GM21447 (cell line): ENCODE data around the gene RREB1.

Experiments used
- ATAC-seq: cut with Tn5 transposase; IDR thresholded peaks from one replicate; pipeline ENCODE4 v1.9.1; 2021; ENCODE audit not compliant: unreplicated experiment

Gene RREB1

DNA sequence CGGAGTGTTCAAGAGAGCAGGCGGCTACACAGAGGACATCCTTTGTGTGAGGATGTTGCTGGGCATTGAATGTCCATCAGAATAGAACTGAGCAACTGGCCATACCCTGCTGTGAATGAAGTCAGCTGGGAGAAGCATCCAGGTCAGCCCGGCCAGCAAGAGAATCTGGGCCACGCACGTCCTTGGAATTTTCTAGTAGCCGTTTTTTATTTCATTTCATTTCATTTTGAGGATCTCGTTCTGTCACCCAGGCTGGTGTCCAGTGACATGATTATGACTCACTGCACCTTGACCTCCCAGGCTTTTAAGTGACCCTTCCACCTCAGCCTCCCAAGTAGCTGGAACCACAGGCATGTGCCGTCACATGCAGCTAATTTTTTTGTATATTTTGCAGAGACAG, 107.4 kb downstream of the RREB1 start:
- no peak for ATAC-seq

DNA sequence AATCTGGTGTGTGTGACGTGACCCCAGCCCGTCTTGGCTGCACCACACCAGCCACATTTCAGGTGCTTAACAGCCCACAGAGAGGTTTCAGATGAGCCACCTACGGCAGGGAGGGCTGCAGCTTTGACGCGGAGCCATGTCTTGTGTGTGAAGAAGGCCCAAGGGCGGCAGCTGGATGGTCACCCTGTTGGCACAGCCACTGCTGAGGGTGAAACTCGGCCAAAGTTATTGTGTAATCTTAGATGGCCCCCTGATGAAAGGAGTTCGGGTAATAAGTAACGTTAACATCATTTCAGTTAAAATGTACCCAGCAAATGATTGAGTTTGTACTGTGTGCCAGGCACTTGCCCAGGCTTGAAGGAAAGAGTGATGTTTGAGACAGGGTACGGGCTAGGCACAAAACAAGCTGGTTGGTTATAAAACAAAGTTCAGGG, 108.1 kb downstream of the RREB1 start:
- no peak for ATAC-seq

DNA sequence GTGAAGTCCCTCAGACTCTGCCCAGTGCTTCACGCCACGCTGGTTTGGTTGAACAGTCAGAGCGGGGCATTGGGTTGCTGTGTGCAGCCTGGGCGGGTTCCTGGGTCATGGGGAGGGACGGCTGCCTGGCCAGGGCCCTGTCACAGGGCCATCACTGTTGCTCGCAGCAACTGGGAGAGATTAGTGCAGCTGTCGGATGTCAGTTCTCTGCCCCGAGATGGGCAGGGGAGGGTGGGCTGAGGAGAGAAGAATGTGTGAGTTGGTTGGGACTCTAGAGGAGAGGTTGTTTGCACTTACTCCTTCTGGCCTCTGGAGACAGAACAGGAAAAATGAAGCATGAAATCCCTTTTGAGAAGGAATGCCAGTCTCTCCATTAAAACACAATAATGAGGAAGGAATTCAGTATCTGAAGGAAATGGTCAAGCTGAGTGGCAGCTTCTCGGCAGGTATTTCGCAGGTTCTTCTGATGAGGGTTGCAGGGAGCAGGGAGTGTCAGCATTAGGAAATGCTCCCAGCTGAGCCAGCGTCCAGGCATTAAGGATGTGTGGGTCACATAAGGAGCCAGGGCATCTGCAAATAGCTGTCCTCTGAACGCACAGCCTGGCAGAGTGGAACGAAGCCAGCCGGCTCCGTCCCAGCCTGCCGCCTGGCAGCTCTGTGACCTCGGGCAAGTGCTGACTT, 109.3 kb downstream of the RREB1 start:
- ATAC-seq, result no peak

DNA sequence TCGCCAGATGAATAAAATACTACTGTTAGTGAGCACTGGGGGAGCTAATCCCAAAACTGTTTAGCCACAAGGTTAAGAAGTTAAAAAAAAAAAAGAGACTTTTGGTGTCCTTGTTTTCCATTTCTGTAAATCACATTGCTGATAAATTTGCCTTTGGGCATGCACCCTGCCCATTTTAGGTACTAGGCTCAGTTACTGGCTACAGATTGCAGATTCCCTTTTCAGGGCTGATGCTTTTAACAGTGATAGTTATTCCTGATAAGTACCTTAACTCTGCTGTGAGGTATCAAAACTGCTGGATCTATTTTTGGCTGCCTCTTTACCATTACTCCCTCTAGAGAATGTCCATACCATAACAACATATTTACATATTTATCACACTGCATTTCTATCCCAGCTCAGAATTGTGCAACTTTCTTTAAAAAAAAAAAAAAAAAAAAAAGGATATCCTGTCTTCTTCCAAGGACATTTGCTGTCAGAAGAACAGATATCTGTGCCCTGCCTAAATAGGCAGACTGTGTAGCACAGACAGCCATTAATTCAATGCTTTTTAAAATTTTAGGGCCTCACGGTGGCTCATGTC, 110.7 kb downstream of the RREB1 start:
- no peak for ATAC-seq

DNA sequence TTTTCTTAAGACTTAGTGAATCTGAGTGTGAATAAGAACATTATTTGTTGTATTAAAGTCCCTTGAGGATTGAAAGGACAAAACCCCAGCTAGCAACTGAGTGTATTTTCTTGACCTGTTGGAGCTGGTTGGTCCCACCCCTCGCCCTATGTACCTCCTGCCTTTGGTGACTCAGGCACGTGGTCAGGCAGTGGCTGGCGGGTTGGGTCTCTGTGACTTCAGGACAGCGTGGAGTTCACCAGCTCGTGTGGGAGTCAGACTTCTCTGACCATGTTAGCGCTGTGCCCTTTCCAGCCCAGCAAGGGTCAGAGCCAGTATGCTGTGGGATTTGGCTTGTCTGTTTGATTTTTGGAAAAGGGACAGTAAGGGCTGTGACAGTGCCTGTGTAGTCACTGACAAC, 111.5 kb downstream of the RREB1 start:
- no peak for ATAC-seq

DNA sequence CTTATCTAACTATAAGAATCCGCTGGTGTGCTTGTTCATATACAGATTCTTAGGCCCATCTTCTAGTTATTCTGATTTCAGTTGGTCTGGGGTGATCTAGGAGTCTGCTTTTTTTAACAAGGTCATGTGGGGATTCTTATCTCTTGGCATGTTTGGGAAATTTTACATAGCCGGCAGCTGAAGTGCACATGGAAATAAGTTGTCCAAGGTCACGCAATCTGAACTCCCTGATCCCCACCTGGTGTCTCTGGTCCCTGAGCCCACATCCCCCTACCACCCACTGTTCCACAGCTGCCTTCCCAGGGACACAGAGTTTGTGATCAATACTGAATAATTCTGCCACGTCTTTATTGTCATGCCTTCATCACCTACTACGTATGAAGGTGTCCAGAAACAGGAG, 114.4 kb downstream of the RREB1 start:
- ATAC-seq, result no peak

DNA sequence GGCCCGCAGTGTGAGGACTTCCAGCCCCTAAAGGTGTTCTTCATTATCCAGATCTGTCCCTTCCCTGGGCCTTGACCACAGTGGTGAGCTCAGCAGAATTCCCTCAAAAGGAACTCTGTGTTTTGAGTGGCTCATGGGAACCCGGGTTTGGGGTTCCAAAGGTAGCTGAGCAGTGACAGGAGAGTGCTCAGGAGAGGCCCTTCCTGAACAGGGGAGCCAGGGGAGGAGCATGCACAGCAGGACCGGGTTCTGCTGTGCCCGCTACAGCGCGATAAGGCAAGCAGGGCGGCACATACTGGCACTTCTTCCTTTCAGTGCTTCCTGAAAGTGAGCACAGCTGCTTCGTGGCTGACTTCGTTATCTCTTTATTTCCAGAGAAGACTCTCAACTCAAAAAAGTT, 117.0 kb downstream of the RREB1 start:
- no peak for ATAC-seq

DNA sequence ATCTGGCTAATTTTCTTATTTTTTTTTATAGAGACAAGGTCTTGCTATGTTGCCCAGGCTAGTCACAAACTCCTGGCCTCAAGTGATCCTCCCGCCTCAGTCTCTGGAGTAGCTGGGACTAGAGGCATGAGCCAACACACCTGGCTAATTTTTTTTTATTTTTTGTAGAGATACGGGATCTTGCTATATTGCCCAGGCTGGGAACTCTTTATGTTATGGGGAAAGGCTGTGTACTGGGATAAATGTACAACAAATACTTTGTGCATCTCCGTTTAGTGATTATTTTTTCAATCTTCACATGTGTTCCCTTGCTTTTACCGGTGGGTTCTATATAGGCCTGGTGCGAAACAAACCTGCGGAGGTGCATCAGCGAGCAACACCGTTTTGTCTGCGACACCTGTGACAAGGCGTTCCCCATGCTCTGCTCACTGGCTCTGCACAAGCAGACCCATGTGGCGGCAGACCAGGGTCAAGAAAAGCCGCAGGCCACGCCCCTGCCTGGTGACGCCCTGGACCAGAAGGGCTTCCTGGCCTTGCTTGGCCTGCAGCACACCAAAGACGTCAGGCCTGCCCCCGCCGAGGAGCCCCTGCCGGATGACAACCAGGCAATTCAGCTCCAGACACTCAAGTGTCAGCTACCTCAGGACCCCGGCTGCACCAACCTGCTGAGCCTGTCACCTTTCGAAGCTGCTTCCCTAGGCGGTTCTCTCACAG, 121.1 kb downstream of the RREB1 start:
- ATAC-seq, result no peak

DNA sequence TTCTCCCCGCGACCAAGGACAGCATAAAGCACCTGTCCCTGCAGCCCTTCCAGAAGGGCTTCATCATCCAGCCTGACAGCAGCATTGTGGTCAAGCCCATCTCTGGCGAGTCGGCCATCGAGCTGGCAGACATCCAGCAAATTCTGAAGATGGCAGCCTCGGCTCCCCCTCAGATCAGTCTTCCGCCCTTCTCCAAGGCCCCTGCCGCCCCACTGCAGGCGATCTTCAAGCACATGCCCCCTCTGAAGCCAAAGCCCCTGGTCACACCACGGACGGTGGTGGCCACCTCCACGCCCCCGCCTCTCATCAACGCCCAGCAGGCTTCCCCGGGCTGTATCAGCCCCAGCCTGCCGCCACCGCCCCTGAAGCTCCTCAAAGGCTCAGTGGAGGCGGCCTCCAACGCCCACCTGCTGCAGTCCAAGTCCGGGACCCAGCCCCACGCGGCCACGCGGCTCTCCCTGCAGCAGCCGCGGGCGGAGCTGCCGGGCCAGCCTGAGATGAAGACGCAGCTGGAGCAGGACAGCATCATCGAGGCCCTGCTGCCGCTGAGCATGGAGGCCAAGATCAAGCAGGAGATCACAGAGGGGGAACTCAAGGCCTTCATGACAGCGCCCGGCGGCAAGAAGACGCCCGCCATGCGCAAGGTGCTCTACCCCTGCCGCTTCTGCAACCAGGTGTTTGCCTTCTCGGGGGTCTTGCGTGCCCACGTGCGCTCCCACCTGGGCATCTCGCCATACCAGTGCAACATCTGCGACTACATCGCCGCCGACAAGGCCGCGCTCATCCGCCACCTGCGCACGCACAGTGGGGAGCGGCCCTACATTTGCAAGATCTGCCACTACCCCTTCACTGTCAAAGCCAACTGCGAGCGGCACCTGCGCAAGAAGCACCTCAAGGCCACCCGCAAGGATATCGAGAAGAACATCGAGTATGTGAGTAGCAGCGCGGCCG, 121.9 kb downstream of the RREB1 start:
- no peak for ATAC-seq

DNA sequence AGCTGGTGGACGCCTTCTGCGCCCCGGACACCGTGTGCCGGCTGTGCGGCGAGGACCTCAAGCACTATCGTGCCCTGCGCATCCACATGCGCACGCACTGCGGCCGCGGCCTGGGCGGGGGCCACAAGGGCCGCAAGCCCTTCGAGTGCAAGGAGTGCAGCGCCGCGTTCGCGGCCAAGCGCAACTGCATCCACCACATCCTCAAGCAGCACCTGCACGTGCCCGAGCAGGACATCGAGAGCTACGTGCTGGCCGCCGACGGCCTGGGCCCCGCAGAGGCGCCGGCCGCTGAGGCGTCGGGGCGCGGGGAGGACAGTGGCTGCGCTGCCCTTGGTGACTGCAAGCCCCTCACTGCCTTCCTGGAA, 122.5 kb downstream of the RREB1 start:
- ATAC-seq, result no peak

DNA sequence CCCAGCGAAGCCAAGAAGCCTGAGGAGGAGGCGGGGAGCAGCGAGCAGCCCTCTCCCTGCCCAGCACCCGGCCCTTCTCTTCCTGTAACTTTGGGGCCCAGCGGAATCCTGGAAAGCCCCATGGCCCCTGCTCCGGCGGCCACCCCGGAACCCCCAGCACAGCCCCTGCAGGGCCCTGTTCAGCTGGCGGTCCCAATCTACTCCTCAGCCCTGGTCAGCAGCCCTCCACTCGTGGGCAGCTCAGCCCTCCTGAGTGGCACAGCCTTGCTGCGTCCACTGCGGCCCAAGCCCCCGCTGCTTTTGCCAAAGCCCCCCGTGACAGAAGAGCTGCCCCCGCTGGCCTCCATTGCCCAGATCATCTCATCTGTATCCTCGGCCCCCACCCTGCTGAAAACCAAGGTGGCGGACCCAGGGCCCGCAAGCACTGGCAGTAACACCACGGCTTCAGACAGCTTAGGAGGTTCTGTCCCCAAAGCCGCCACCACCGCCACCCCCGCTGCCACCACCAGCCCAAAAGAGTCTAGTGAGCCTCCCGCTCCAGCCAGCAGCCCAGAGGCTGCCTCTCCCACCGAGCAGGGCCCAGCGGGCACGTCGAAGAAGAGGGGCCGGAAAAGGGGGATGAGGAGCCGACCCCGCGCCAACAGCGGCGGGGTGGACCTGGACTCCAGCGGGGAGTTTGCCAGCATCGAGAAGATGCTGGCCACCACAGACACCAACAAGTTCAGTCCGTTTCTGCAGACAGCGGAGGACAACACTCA, 123.4 kb downstream of the RREB1 start:
- no peak for ATAC-seq

DNA sequence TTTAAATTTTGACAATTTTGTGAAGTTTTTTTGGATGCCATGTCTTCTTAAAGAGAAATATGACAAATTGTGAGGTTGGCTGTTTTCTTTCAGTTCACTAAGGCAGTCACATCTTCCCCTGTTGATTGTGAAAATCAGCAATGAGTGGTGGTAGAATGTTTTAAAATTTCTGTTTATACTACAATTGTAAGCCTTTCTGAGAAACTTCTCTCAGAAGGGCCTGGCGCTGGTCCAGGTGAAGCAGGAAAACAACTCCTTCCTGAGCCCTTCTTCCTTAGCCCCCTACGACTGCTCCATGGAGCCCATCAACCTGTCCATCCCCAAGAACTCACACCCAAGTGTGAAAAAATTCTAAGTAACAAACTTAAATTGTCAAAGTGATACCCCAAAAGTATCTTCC, 124.6 kb downstream of the RREB1 start:
- no peak for ATAC-seq

DNA sequence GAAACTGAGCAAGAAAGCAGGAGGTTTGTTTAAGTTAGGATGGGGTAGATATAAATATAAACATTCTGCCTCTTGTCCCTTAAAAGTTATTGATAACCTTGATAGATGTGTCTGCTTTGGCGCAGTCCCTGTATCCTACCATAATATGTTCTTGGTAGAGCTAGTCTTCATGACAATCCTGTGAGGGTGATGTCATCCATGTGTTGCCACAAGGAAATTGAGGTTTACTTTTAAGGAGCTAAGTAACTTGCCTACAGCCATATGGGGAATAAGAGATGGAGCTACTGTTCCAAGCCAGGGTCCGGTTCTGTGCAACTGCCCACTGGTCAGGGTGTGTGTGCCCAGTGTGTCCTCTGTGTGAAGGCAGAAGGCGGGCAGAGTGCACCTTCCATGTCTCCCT, 126.8 kb downstream of the RREB1 start:
- no peak for ATAC-seq

DNA sequence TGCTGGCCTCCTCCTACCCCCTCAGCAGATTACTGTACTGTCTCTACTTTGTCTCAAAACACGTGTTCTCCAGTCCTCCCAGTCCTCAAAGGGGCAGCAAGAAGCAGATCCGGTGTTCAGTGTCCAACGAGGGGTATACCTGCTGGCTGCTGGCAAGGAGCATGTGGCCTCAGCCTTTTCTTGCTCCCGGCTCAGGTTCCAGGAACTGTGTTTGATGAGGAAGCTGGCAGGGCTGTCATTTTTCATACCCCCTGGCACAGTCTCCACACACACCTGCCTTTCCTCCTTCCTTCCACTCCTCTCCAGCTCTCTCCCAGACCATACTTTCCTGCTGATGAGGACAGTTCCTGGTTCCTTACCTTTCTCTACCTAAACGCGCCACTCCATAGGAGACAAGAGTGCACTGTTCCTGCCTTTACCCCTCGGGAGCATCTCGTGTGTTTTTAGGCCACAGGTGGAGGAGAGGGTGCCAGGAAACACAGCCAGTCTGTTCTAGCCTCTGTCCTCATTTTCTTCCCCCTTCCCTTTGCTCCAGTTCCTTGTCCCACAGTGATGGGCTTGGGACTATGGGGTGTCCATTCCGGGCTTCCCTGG, 128.0 kb downstream of the RREB1 start:
- no peak for ATAC-seq

DNA sequence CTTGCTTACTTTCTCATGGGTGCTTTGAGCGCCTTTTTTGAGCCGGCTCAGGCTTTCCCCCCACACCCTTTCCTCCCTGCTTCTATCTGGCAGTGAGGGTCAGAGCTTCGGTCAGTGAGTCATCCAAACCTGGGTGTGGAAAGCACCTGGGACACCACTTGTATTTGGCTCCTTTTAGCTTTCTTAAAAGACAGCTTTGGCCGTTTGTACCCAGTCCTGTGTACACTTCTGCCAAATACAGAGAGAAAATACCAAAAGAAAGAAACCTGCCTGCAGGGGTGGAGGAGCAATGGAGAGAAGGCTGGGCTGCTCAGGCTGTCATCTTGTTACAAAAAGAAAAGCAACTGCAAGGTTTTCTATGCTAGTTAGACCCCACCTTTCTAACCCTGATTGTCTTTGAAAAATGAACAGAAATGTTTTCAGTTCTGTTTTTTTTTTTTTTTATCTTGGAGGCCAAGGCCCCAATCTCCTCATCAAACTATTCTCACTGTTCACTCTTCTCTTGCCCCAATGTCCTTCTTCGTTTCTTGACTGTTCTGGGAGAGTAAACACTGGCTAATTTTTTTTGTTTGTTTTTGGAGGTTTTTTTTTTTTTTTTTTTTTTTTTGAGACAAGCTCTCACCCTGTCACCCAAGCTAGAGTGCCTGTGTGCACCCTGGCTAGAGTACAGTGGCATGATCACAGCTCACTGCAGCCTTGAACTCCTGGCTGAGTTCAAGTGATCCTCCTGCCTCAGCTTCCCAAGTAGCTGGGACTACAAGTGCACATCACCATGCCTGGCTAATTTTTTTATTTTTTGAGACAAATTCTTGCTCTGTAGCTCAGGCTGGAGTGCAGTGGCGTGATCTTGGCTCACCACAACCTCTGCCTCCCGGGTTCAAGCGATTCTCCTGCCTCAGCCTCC, 128.8 kb downstream of the RREB1 start:
- no peak for ATAC-seq

DNA sequence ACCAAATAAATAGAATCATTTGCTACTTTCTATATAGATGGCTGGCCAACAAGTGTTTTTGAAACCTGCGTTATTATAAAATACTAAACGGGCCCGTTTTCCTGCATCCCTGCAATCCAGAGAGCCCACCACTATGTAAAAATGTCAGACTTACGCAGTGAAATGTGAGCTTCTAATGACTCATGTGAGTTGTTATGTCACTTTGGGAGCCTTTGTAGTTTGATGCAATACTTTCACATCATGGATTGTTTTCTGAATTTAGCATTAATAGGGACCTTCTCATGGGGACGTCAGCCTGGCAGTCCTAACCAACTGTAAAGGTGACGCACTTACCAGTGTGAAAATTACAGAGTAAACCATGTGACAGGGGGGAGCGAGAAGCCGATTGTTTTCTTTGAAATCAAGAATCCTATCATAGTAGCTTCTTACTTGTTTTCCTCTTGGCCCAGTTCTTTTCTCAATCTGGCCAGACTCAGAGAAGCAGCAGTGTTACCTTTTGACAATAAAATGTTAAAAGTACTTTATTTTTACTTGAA, 130.0 kb downstream of the RREB1 start:
- no peak for ATAC-seq

DNA sequence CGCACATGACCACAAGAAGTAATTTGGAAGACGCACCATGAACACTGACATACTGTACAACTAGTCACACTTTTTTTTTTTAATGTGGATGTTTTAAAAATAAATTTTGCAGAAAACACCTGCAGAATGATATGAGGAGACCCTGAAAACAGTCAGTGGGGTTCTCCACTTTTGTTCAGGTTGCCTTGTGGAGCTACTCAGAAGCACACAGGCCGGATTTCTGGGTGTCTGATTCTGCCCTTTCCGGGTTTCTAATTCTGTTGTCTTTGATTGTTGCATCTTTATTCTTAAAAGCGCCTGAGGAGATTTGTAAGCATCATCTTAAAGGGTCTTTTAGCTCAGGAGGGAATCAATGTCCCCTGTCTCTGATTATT, 130.8 kb downstream of the RREB1 start:
- no peak for ATAC-seq

DNA sequence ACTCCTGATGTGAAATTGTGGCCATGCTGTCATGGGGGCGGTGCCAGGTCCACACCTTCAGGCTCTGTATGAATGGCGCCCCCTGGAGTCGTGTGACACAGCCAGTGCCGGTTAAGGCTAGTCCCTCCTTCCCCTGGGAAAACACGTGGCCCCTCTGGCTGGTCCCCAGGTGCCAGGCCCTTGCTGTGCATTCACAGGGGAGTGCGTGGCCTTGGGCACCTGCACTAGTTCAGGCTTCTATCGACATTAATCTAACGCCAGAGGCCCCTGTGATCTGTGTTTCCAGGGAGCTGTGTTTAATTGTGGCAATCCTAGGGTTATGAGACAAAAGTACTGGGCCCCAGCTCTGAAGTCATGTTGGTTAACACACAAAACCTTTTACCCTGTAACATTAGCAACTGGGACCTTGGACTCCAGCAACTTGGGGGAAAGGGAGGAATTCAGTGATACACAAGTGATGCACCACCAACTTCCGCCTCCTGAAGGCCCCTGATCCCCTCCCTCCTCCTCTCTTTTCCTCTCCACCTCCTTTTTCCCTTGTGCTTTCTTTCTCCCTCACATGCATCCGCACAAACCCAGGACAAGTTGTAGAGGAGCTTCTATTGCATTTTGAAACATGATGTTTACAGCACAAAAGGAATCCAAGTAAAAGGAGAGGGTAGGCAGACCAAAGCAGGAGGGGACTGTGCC, 131.3 kb downstream of the RREB1 start:
- peak; percentile 41 for ATAC-seq

DNA sequence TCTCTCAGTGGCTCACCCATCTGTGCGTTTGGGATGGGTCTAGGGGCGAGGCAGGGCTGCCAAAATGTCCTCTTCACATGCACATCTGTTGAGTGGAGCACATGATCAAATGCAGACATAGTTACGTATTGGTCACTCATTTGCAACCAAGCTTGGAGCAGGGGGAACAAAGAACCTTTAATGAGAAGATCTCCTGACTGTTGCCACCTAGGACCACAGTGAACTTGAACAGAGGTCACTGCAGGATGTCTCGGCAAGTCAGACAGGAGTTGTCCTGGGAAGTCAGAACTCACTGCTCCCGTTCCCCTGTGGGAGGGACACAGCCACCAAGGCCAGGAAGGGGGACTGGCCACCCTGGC, 131.8 kb downstream of the RREB1 start:
- ATAC-seq, result no peak
